Small intestine (tissue), 7 donors: ENCODE measurements around the gene TENT5C. TPM values are rescaled to one million over a fixed set of nuclear protein-coding genes. Genes with fewer than 3 reads are reported as not detected.
A peak's percentile ranks its signal among the peaks of the same experiment; 100 is the strongest.

Experiments
- DNase-seq, 2 donors: peaks; one replicate each; pipeline versions ENCODE4 v3.0.0 to v3.0.0-alpha.2; 2013
- FAIRE-seq: peaks from 2 replicates; lab custom pipeline; 2012; peaks lifted over from hg19 to GRCh38; lab: Jason Lieb, UNC
- H3K27ac ChIP-seq, 3 donors: one replicate each; pipeline ENCODE4 v1.5.1; 2013; ENCODE audit warnings: low read length in 2 of 3, mild to moderate bottlenecking in 2 of 3, control low read depth in 1 of 3, inconsistent platforms in 1 of 3, low read depth in 1 of 3, moderate library complexity in 1 of 3
- H3K27me3 ChIP-seq, 3 donors: one replicate each; pipeline ENCODE4 v1.6.1; 2013; ENCODE audit warnings: low read length in 3 of 3, inconsistent platforms in 1 of 3; ENCODE audit not compliant: control insufficient read depth in 3 of 3, insufficient read depth in 3 of 3
- H3K36me3 ChIP-seq, 3 donors: one replicate each; pipeline ENCODE4 v1.6.1; 2013; ENCODE audit warnings: low read length in 3 of 3, inconsistent platforms in 1 of 3, low read depth in 1 of 3, mild to moderate bottlenecking in 1 of 3, moderate library complexity in 1 of 3; ENCODE audit not compliant: control insufficient read depth in 3 of 3, insufficient read depth in 2 of 3
- H3K4me1 ChIP-seq, 3 donors: one replicate each; pipeline ENCODE4 v1.6.1; 2013; ENCODE audit warnings: low read length in 2 of 3, inconsistent platforms in 1 of 3, low read depth in 1 of 3, mild to moderate bottlenecking in 1 of 3, moderate library complexity in 1 of 3; ENCODE audit not compliant: control insufficient read depth in 3 of 3, insufficient read depth in 2 of 3
- H3K4me3 ChIP-seq, 3 donors: one replicate each; pipeline ENCODE4 v1.5.1; 2013; ENCODE audit warnings: low read length in 3 of 3, control low read depth in 1 of 3, inconsistent platforms in 1 of 3, low read depth in 1 of 3, mild to moderate bottlenecking in 1 of 3, moderate library complexity in 1 of 3
- H3K9me3 ChIP-seq, 2 donors: one replicate each; pipeline ENCODE4 v1.6.1; 2013; ENCODE audit warnings: low read depth in 1 of 2, low read length in 1 of 2; ENCODE audit not compliant: control insufficient read depth in 2 of 2, insufficient read depth in 1 of 2
- WGBS, 3 donors: extraction: QIAGEN DNeasy Blood & Tissue Kit; methylation state at CpG; one replicate each; pipeline ENCODE4 v1.1.7; 2013; 5-methylcytosine and 5-hydroxymethylcytosine counted together
- polyA plus RNA-seq, 4 donors: library from polyadenylated mRNA; stranded (reverse) in 3 of 4; unstranded in 1 of 4; fragments of 200-250 nt in 3 of 4; fragments of 120-200 nt in 1 of 4; gene quantifications; one replicate each; pipeline versions ENCODE4 v1.2.1 to v1.2.3, GENCODE V29; 2013
- donor health status: healthy with polysubstance abuse.
- donor health status: control.
- donor health status: control.
- donor health status: Bipolar disorder and iron deficiency.
- donor health status: healthy.

TENT5C gene
- polyA plus RNA-seq, 4 donors = 2.2 to 13.5 (median 3.9) TPM

DNA sequence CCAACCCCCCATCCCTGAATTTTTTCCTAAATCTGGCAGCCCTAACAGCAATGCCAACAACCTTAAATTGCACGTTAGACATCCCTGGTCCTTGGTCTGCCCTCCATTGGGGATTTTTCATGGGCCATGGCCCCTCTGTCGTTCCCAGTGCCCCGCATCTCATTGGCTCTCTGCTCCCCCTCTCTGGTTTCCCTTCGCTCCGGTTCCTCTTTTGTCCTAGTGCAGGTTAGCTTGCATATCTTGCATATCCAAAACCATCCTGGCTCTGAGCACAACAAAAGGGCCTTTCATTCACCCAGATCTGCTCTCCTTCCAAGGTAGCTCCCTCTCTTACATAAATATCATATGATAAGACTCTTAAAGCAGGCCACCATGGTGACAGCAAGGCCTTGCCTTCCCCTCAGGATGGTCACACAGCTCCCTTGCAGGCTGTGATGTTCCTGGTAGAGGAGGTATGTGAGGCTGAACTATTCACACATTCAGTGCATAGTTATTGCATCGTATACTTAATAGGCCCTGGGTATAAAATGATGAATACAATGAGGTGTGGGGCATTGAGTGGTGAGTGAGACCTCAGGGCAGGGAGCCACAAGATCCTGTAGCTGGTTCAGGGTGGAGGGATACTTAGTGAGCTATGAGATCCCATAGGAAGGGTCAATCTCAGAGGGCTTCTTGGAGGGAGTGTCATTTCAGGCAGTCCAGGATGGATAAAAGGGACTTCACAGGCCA is 45.2 kb downstream of the TENT5C start:
- Histone ChIP-seq H3K36me3 (no peaks in the 10 kb centered on the region), H3K27me3 (peaks cover 0 to under 1% (median 0%) of the 10 kb centered on the region in 3 donors), H3K4me3 (no peak overlapping the region), H3K27ac (no peak overlapping the region), H3K4me1 (peaks cover 0 to 5% (median 4%) of the 10 kb centered on the region in 3 donors), H3K9me3 (no peaks in the 10 kb centered on the region)
- FAIRE-seq (no peak), DNase-seq (no peak)
- 88 to 91% (median 89%) methylated on average over 6 of the region's 6 CpGs for WGBS, 3 donors

DNA sequence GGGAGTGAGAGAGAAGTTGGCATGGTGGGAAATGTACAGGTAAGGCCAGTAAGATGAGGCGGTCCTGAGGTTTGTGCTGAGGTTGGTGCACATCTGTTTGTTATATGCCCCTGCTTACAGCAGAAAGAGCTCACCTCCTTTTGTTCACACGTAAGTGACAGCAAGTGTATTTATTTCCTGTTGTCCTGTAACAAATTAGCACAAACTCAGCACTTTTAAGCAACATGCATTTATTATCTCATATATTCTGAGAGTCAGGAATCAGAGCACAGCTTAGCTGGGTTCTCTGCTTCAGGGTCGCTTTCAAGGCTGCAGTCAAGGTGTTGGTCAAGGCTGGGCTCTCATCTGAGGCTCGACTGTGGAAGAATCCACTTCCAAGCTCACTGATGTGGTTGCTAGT is 45.8 kb downstream of the TENT5C start:
- Histone ChIP-seq H3K9me3 (no peaks in the 10 kb centered on the region), H3K4me3 (no peak overlapping the region), H3K4me1 (peaks cover 0 to 4% (median 3%) of the 10 kb centered on the region in 3 donors), H3K36me3 (no peaks in the 10 kb centered on the region), H3K27ac (no peak overlapping the region), H3K27me3 (peaks cover 0 to 4% (median 0%) of the 10 kb centered on the region in 3 donors)
- DNase-seq (no peak), FAIRE-seq (no peak)
- WGBS, 3 donors = 90 to 98% (median 90%) methylated on average over 4 of the region's 4 CpGs

DNA sequence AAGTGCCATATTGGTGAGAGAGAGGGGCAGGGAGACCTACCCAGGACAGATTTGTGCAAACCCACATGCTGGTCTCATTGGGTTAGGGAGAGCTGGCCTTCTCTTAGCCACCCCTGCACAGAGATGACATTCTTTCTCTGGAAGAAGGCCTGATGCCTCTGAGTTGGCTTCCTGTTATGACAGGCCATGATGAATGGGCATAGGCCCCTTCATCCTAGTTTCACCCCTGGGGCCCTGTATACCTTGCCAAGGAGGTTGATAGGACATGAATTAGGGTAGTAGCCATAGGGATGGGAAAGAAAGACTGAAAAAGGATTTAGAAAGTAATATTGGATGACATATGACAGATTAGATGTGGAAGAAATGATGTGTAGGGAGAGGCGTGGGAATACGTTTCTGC is 46.6 kb downstream of the TENT5C start:
- no peak overlapping the region for H3K4me3 ChIP-seq
- peak overlapping the region in 1 of 3 donors; percentile 42 for H3K27ac ChIP-seq
- 93 to 98% (median 97%) methylated on average over 2 of the region's 2 CpGs for WGBS, 3 donors
- FAIRE-seq (no peak), DNase-seq (no peak)
- peaks cover 0 to 2% (median 0%) of the 10 kb centered on the region in 3 donors for H3K4me1 ChIP-seq
- no peaks in the 10 kb centered on the region for H3K9me3 ChIP-seq
- H3K36me3 ChIP-seq = no peaks in the 10 kb centered on the region
- peaks cover 0 to 4% (median 0%) of the 10 kb centered on the region in 3 donors for H3K27me3 ChIP-seq

DNA sequence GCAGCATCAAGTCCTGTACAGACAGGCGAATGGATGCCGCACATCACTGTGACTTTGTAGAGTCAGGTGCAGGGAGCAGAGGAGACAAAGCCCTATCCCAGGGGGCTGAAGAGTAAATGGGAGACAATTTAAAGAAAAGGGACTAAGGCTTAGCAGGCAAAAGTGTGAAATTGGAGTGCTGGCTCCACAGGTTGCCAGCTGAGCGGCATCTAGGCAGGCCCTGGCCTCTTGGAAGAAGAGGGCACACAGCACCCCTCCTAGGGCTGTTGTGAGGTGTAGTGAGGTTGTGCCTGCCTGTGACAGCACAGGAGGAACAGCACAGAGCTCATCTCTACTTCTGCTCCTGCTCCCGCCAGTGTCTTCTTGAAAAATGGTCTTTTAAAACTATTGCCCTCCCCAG is 47.3 kb downstream of the TENT5C start:
- DNase-seq = no peak
- no peak overlapping the region for H3K4me3 ChIP-seq
- no peaks in the 10 kb centered on the region for H3K9me3 ChIP-seq
- peaks cover 0 to 4% (median 0%) of the 10 kb centered on the region in 3 donors for H3K27me3 ChIP-seq
- H3K4me1 ChIP-seq = peaks cover 0 to 2% (median 0%) of the 10 kb centered on the region in 3 donors
- FAIRE-seq = no peak
- H3K27ac ChIP-seq = peak overlapping the region in 1 of 3 donors; percentile 67
- 95 to 97% (median 96%) methylated on average over 4 of the region's 4 CpGs for WGBS, 3 donors
- H3K36me3 ChIP-seq = no peaks in the 10 kb centered on the region

GRCh38 chr1:117653732-117654492 is 48.1 kb downstream of the TENT5C start:
- Histone ChIP-seq H3K9me3 (no peaks in the 10 kb centered on the region), H3K4me3 (no peak overlapping the region), H3K36me3 (no peaks in the 10 kb centered on the region), H3K27ac (peak overlapping the region in 1 of 3 donors; percentile 67), H3K4me1 (peaks cover 0 to 2% (median 0%) of the 10 kb centered on the region in 3 donors), H3K27me3 (peaks cover 0 to 4% (median 0%) of the 10 kb centered on the region in 3 donors)
- WGBS, 3 donors = 55 to 60% (median 55%) methylated on average over 10 to 11 of the region's 11 CpGs
- DNase-seq (no peak), FAIRE-seq (no peak)

- WGBS, 3 donors = 69 to 71% (median 69%) methylated on average over 6 of the region's 6 CpGs
- H3K27ac ChIP-seq = peak overlapping the region in 1 of 3 donors; percentile 84
- H3K36me3 ChIP-seq = no peaks in the 10 kb centered on the region
- H3K4me1 ChIP-seq = peaks cover 0 to 3% (median 2%) of the 10 kb centered on the region in 3 donors
- DNase-seq (no peak), FAIRE-seq (no peak)
- H3K9me3 ChIP-seq = no peaks in the 10 kb centered on the region
- peaks cover 0 to 7% (median 0%) of the 10 kb centered on the region in 3 donors for H3K27me3 ChIP-seq
- no peak overlapping the region for H3K4me3 ChIP-seq
Observed at GRCh38 chr1:117654493-117655219, 48.8 kb downstream of the TENT5C start.

DNA sequence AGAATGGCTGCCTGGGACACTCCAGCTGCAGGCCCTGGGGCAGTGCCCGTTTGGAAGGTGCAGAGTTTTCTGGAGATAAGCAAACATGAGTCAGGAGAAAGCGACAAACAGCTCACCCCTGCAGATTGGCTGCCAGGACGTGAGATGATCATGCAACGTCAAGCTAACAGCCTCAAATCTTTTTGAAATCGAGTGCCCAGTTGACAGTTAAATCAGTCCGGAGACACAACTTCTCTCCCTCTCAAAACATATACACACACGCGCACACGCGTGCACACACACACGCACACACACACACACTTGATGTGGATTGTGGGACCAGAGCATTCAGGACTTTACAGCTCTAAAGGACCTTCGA is 49.4 kb downstream of the TENT5C start:
- FAIRE-seq (no peak), DNase-seq (peak in 1 of 2 donors; percentile 13)
- Histone ChIP-seq H3K27me3 (peaks cover 0 to 7% (median 0%) of the 10 kb centered on the region in 3 donors), H3K27ac (peak overlapping the region in 1 of 3 donors; percentile 84), H3K9me3 (no peaks in the 10 kb centered on the region), H3K4me3 (no peak overlapping the region), H3K4me1 (peaks cover 0 to 3% (median 2%) of the 10 kb centered on the region in 3 donors), H3K36me3 (no peaks in the 10 kb centered on the region)
- 56 to 78% (median 68%) methylated on average over 12 of the region's 12 CpGs for WGBS, 3 donors

DNA sequence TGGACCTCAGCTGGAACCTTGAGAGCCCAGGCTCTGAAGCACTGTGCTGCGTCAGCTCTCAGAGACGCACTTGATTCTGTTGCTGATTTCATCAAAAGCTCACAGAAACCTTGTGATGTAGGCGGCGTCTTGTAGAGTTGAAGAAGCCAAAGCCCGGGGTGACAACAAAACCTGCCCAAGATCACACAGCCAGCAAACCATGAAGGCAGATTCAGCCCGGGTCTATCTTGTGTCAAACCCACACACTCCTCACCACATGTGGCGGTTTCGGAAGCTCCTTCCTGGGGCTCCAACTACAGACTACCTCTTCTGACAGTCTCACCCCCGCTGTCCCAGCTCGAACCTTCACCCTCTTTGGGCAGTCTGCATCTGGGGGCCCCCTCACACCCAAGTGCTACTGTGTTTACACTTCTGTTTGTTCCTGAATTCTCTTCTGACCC is 50.4 kb downstream of the TENT5C start:
- no peaks in the 10 kb centered on the region for H3K36me3 ChIP-seq
- H3K4me1 ChIP-seq = peaks cover 0 to 3% (median 2%) of the 10 kb centered on the region in 3 donors
- WGBS, 3 donors = 71 to 80% (median 74%) methylated on average over 10 of the region's 10 CpGs
- H3K27ac ChIP-seq = peak overlapping the region in 2 of 3 donors; percentile 36 to 84
- H3K27me3 ChIP-seq = peaks cover 0 to 7% (median 0%) of the 10 kb centered on the region in 3 donors
- FAIRE-seq (no peak), DNase-seq (peak in 1 of 2 donors; percentile 59)
- no peak overlapping the region for H3K4me3 ChIP-seq
- H3K9me3 ChIP-seq = no peaks in the 10 kb centered on the region
